GM23248 (cell line): Measurements from ENCODE around the gene UCP2.

Source experiments
- EZH2 ChIP-seq: fragments of 200-600 bp; sonication (generic); IDR thresholded peaks from 2 replicates; pipeline ENCODE4 v1.6.1; 2018; ENCODE audit warnings: antibody characterized with exemption, mild to moderate bottlenecking; ENCODE audit not compliant: insufficient read depth, poor library complexity, severe bottlenecking
- EZH2phosphoT487 ChIP-seq: fragments of 200-600 bp; sonication (generic); IDR thresholded peaks from 2 replicates; pipeline ENCODE4 v1.6.1; 2018; ENCODE audit warnings: antibody characterized with exemption, moderate library complexity, mild to moderate bottlenecking, low read depth; ENCODE audit not compliant: insufficient read depth

- no peak for TF ChIP-seq EZH2phosphoT487
- no peak for TF ChIP-seq EZH2
Measured at GRCh38 chr11:74009675-74010305, 27.1 kb upstream of the UCP2 start.
